ENCODE measurements around the gene RBM47. TPM values are rescaled to one million over a fixed set of nuclear protein-coding genes. Genes with fewer than 3 reads are reported as not detected.
"Not testable (repeated sequence)": the region's sequence is repeated elsewhere in the genome, so short reads cannot be mapped to it uniquely, and the experiment has no call there.

RBM47 gene
- total and polyA plus RNA-seq, 4 donors, result 25.9 to 119 (median 94.0) TPM

DNA sequence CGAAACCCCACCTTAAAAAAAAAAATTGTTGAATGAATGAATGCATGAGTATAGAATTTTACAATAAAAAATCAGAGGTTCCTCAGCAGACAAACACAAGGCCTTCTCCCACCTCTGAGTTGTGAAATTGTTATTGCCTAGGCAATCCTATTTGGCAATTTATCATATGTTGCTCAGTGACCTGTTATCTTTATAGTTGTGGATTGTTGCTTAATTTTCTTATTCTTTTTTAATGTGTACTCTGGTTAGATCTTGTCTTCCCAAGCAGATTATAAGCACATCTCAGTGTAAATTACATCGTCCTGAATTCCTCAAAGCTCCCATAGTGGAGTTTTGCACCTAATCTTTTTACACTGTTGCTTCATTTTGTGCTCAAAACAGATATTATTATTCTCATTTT, 71.9 kb downstream of the RBM47 start:
- no peak for ATAC-seq (ENCODE audit: insufficient read depth, low FRiP score)
- H3K4me1 ChIP-seq (ENCODE audit: control insufficient read depth in 5 of 5, insufficient read depth in 5 of 5, low read length in 5 of 5), result peaks cover 0 to 4% (median 0%) of the 10 kb centered on the region in 5 donors

DNA sequence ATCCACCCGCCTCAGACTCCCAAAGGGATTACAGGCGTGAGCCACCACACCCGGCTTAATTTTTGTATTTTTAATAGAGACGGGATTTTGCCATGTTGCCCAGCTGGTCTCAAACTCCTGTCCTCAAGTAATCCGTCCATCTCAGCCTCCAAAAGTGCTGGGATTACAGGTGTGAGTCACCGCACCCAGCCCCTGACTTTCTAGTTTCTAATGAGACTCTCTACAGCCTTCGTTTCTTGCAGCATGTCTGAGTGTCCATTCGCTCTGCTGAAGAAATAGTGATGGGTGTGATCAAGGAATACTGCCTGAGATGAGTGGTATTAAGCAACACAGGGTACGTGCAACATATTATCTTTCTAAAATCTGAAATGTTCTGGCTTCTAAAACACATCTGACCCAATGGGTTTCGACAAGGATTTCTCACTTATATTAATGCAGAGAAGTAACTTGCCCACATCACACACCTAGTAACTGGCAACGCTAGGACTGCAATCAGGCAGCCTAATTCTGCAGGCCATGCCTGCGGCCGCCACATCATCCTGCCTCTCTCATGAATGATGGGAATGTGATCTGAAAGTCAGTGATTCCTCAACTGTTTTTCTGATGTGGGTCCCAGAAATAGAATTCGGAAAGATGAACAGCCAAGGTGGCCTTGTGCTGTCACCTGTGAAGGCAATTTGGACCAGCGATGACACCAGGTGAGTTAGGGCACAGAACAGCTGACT, 74.3 kb downstream of the RBM47 start:
- H3K4me1 ChIP-seq (ENCODE audit: control insufficient read depth in 5 of 5, insufficient read depth in 5 of 5, low read length in 5 of 5), result peaks cover 0 to 10% (median 0%) of the 10 kb centered on the region in 5 donors
- no peak overlapping the region for H3K9ac ChIP-seq (ENCODE audit: insufficient read depth in 1 of 2, low read length in 2 of 2)

More for the DNA sequence above, 71.9 kb downstream of the RBM47 start:
- Histone ChIP-seq H3K9me3 (ENCODE audit: control insufficient read depth in 4 of 4, insufficient read depth in 3 of 4, low read length in 3 of 4) (no peaks in the 10 kb centered on the region), H3K36me3 (ENCODE audit: control insufficient read depth in 4 of 4, insufficient read depth in 4 of 4, low read length in 4 of 4) (no peaks in the 10 kb centered on the region), H3K27me3 (ENCODE audit: control insufficient read depth in 3 of 3, insufficient read depth in 3 of 3, low read length in 2 of 3) (no peaks in the 10 kb centered on the region), H3K27ac (ENCODE audit: low read depth in 1 of 2, low read length in 1 of 2) (no peak overlapping the region), H3K4me3 (no peak overlapping the region), H3K9ac (ENCODE audit: insufficient read depth in 1 of 2, low read length in 2 of 2) (no peak overlapping the region)
- WGBS, 2 donors, result 80 to 88% methylated on average over 2 of the region's 2 CpGs
- TF ChIP-seq, protein P1, sequence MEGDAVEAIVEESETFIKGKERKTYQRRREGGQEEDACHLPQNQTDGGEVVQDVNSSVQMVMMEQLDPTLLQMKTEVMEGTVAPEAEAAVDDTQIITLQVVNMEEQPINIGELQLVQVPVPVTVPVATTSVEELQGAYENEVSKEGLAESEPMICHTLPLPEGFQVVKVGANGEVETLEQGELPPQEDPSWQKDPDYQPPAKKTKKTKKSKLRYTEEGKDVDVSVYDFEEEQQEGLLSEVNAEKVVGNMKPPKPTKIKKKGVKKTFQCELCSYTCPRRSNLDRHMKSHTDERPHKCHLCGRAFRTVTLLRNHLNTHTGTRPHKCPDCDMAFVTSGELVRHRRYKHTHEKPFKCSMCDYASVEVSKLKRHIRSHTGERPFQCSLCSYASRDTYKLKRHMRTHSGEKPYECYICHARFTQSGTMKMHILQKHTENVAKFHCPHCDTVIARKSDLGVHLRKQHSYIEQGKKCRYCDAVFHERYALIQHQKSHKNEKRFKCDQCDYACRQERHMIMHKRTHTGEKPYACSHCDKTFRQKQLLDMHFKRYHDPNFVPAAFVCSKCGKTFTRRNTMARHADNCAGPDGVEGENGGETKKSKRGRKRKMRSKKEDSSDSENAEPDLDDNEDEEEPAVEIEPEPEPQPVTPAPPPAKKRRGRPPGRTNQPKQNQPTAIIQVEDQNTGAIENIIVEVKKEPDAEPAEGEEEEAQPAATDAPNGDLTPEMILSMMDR (IDR thresholded peaks at IDR 0.05; ENCODE audit: control extremely low read depth, extremely low read depth), result no peak
- DNase-seq, result no peak

DNA sequence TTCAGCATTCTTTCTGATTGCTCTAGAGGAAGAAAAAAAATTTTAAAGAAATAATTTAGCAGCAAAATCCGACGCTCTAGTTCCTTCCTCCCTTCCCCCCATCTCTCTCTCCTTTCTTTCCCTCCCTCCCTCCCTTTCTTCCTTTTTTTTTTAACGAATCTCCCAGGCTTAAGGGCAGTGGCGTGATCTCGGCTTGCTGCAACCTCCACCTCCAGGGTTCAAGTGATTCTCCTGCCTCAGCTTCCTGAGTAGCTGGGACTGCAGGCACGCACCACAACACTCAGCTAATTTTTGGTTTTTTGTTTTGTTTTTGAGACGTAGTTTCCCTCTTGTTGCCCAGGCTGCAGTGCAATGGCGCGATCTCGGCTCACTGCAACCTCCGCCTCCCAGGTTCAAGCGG, 75.0 kb downstream of the RBM47 start:
- H3K36me3 ChIP-seq (ENCODE audit: control insufficient read depth in 4 of 4, insufficient read depth in 4 of 4, low read length in 4 of 4); H3K9ac ChIP-seq (ENCODE audit: insufficient read depth in 1 of 2, low read length in 2 of 2); DNase-seq; ATAC-seq (ENCODE audit: insufficient read depth, low FRiP score); H3K4me3 ChIP-seq; H3K27ac ChIP-seq (ENCODE audit: low read depth in 1 of 2, low read length in 1 of 2); H3K4me1 ChIP-seq (ENCODE audit: control insufficient read depth in 5 of 5, insufficient read depth in 5 of 5, low read length in 5 of 5); H3K9me3 ChIP-seq (ENCODE audit: control insufficient read depth in 4 of 4, insufficient read depth in 3 of 4, low read length in 3 of 4); H3K27me3 ChIP-seq (ENCODE audit: control insufficient read depth in 3 of 3, insufficient read depth in 3 of 3, low read length in 2 of 3): not testable (repeated sequence)
- WGBS, 2 donors, result 46 to 66% methylated on average over 12 of the region's 12 CpGs

More for the DNA sequence above, 74.3 kb downstream of the RBM47 start:
- Histone ChIP-seq H3K9me3 (ENCODE audit: control insufficient read depth in 4 of 4, insufficient read depth in 3 of 4, low read length in 3 of 4) (no peaks in the 10 kb centered on the region), H3K27me3 (ENCODE audit: control insufficient read depth in 3 of 3, insufficient read depth in 3 of 3, low read length in 2 of 3) (no peaks in the 10 kb centered on the region), H3K27ac (ENCODE audit: low read depth in 1 of 2, low read length in 1 of 2) (peak overlapping the region in 1 of 2 donors; percentile 57), H3K36me3 (ENCODE audit: control insufficient read depth in 4 of 4, insufficient read depth in 4 of 4, low read length in 4 of 4) (no peaks in the 10 kb centered on the region), H3K4me3 (no peak overlapping the region)
- TF ChIP-seq, protein P1 (IDR thresholded peaks at IDR 0.05; ENCODE audit: control extremely low read depth, extremely low read depth), result no peak
- ATAC-seq (ENCODE audit: insufficient read depth, low FRiP score) (no peak), DNase-seq (no peak)
- WGBS, 2 donors, result 87 to 91% methylated on average over 15 of the region's 15 CpGs

DNA sequence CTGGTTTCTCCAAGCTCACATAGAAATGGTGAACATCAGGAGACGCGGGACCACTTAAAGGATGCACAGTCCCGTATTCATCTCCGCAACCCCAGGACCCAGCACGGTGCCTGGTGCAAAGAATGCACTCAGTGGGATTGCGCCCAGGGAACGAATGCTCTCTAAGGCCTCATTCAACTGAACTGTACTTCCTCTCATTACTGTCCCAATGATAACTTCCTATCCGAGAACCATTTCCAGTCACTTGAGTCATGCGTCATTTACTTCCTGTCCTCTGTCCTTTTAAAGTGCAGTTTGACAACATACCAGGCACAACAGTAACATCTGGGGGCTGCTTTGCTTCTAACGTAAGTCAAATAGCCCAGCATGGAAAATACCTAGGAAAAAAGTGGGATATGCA, 75.7 kb downstream of the RBM47 start:
- Histone ChIP-seq H3K4me1 (ENCODE audit: control insufficient read depth in 5 of 5, insufficient read depth in 5 of 5, low read length in 5 of 5) (peaks cover 0 to 10% (median 0%) of the 10 kb centered on the region in 5 donors), H3K27me3 (ENCODE audit: control insufficient read depth in 3 of 3, insufficient read depth in 3 of 3, low read length in 2 of 3) (no peaks in the 10 kb centered on the region), H3K27ac (ENCODE audit: low read depth in 1 of 2, low read length in 1 of 2) (peak overlapping the region in 1 of 2 donors; percentile 37), H3K9ac (ENCODE audit: insufficient read depth in 1 of 2, low read length in 2 of 2) (no peak overlapping the region), H3K4me3 (no peak overlapping the region), H3K9me3 (ENCODE audit: control insufficient read depth in 4 of 4, insufficient read depth in 3 of 4, low read length in 3 of 4) (no peaks in the 10 kb centered on the region), H3K36me3 (ENCODE audit: control insufficient read depth in 4 of 4, insufficient read depth in 4 of 4, low read length in 4 of 4) (no peaks in the 10 kb centered on the region)
- 49 to 62% methylated on average over 10 of the region's 10 CpGs for WGBS, 2 donors
- DNase-seq (peak in 2 of 3 donors; percentile 29 to 52), ATAC-seq (ENCODE audit: insufficient read depth, low FRiP score) (no peak)
- TF ChIP-seq, protein P1 (IDR thresholded peaks at IDR 0.05; ENCODE audit: control extremely low read depth, extremely low read depth), result no peak
